Measurements from ENCODE around the gene MED17. TPM values are rescaled to one million over a fixed set of nuclear protein-coding genes. Genes with fewer than 3 reads are reported as not detected.
"Not testable (repeated sequence)": the region's sequence is repeated elsewhere in the genome, so short reads cannot be mapped to it uniquely, and the experiment has no call there.

The MED17 gene
- total and polyA plus RNA-seq, 2 of the 13 experiments (the other 11 are each of a cell fraction or from before 2014, with no cell fraction given) = 23.1 to 37.0 TPM

DNA sequence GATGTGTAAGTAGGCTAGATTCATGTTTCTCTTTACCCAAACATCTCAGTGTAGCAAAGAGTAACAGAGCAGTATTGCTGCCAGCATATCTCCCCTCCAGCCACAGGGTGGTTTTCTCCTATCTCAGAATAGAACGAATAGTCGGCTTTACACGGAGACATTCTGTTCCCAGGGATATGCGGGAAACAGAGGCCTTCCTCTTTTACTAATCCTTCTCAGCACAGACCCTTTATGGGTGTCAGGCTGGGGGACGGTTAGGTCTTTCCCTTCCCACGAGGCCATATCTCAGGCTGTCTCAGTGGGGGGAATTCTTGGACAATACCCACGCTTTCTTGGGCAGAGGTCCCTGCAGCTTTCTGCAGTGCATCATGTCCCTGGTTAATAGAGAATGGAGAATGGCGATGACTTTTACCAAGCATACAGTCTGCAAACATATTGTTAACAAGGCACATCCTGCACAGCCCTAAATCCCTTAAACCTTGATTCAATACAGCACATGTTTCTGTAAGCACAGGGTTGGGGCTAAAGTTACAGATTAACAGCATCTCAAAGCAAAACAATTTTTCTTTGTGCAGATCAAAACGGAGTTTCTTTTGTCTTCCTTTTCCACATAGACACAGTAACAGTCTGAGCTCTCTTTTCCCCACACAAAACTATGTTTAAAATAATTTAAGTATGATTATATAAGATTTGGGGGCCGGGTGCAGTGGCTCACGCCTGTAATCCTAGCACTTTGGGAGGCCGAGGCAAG, 38.9 kb upstream of the MED17 start (continued):
- TF ChIP-seq POGZ (CRISPR knock-in tag; IDR thresholded peaks at IDR 0.05) = 0 out of 2 replicates have a peak, but pooled peaks have one; percentile 16
- peak; percentile 80; the same call in 1 of the 2 replicates for TF ChIP-seq ARNT2 (CRISPR knock-in tag; IDR thresholded peaks at IDR 0.05; ENCODE audit: low read depth)
- peak; percentile 88; the same call in 1 of the 2 replicates for TF ChIP-seq ZKSCAN8 (CRISPR knock-in tag; IDR thresholded peaks at IDR 0.05; ENCODE audit: borderline replicate concordance)
- TF ChIP-seq SOX6 (IDR thresholded peaks at IDR 0.05) = not testable (repeated sequence)
- peak; percentile 97 for TF ChIP-seq SOX6 (CRISPR knock-in tag; IDR thresholded peaks at IDR 0.05)
- TF ChIP-seq, protein P1, sequence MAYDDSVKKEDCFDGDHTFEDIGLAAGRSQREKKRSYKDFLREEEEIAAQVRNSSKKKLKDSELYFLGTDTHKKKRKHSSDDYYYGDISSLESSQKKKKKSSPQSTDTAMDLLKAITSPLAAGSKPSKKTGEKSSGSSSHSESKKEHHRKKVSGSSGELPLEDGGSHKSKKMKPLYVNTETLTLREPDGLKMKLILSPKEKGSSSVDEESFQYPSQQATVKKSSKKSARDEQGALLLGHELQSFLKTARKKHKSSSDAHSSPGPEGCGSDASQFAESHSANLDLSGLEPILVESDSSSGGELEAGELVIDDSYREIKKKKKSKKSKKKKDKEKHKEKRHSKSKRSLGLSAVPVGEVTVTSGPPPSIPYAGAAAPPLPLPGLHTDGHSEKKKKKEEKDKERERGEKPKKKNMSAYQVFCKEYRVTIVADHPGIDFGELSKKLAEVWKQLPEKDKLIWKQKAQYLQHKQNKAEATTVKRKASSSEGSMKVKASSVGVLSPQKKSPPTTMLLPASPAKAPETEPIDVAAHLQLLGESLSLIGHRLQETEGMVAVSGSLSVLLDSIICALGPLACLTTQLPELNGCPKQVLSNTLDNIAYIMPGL (CRISPR knock-in tag; IDR thresholded peaks at IDR 0.05; ENCODE audit: borderline replicate concordance in 1 of 2, low read depth in 1 of 2) = 0 out of 4 replicates have a peak, but pooled peaks of 1 of the 2 experiments have one; percentile 41
- TF ChIP-seq ZNF614 (CRISPR knock-in tag; IDR thresholded peaks at IDR 0.05; ENCODE audit: borderline replicate concordance) = peak; percentile 47; the same call in 1 of the 2 replicates
- TF ChIP-seq ZSCAN21 (CRISPR knock-in tag; IDR thresholded peaks at IDR 0.05; ENCODE audit: borderline replicate concordance) = 0 out of 2 replicates have a peak, but pooled peaks have one; percentile 27
- peak; percentile 17; the same call in 1 of the 2 replicates for TF ChIP-seq MYC (CRISPR knock-in tag; IDR thresholded peaks at IDR 0.05; ENCODE audit: borderline replicate concordance)
- 0 out of 2 replicates have a peak, but pooled peaks have one; percentile 35 for TF ChIP-seq RCOR2 (CRISPR knock-in tag; IDR thresholded peaks at IDR 0.05)
- peak; percentile 69; the same call in 1 of the 2 replicates for TF ChIP-seq SNAPC2 (CRISPR knock-in tag; IDR thresholded peaks at IDR 0.05)
- TF ChIP-seq, protein P2, sequence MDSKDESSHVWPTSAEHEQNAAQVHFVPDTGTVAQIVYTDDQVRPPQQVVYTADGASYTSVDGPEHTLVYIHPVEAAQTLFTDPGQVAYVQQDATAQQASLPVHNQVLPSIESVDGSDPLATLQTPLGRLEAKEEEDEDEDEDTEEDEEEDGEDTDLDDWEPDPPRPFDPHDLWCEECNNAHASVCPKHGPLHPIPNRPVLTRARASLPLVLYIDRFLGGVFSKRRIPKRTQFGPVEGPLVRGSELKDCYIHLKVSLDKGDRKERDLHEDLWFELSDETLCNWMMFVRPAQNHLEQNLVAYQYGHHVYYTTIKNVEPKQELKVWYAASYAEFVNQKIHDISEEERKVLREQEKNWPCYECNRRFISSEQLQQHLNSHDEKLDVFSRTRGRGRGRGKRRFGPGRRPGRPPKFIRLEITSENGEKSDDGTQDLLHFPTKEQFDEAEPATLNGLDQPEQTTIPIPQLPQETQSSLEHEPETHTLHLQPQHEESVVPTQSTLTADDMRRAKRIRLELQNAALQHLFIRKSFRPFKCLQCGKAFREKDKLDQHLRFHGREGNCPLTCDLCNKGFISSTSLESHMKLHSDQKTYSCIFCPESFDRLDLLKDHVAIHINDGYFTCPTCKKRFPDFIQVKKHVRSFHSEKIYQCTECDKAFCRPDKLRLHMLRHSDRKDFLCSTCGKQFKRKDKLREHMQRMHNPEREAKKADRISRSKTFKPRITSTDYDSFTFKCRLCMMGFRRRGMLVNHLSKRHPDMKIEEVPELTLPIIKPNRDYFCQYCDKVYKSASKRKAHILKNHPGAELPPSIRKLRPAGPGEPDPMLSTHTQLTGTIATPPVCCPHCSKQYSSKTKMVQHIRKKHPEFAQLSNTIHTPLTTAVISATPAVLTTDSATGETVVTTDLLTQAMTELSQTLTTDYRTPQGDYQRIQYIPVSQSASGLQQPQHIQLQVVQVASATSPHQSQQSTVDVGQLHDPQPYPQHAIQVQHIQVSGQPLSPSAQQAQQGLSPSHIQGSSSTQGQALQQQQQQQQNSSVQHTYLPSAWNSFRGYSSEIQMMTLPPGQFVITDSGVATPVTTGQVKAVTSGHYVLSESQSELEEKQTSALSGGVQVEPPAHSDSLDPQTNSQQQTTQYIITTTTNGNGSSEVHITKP (CRISPR knock-in tag; IDR thresholded peaks at IDR 0.05; ENCODE audit: low read depth) = peak; percentile 47; the same call in 1 of the 2 replicates
- peak; percentile 78 for TF ChIP-seq HDAC2 (CRISPR knock-in tag; IDR thresholded peaks at IDR 0.05)
- peak; percentile 67; the same call in 1 of the 2 replicates for TF ChIP-seq GFI1 (CRISPR knock-in tag; IDR thresholded peaks at IDR 0.05; ENCODE audit: borderline replicate concordance)
- 0 out of 2 replicates have a peak, but pooled peaks have one; percentile 65 for TF ChIP-seq ZNF354B (CRISPR knock-in tag; IDR thresholded peaks at IDR 0.05)
- peak; percentile 90 for TF ChIP-seq HNF1A (IDR thresholded peaks at IDR 0.05; ENCODE audit: low read depth)
- TF ChIP-seq HNF1A (CRISPR knock-in tag; IDR thresholded peaks at IDR 0.05; ENCODE audit: borderline replicate concordance) = peak; percentile 97
- TF ChIP-seq FOSL2 (CRISPR knock-in tag; IDR thresholded peaks at IDR 0.05) = 0 out of 2 replicates have a peak, but pooled peaks have one; percentile 10

All from HepG2 (cell line).